Neuronal stem cell (in vitro differentiated cells): ENCODE measurements around the gene CCDC187.

Experiments used
- DNase-seq: peaks from one replicate; pipeline ENCODE4 v3.0.0-alpha.2; 2013; ENCODE audit warnings: low spot score
- H2AFZ ChIP-seq: one replicate; pipeline ENCODE4 v1.6.1; 2013; ENCODE audit warnings: mild to moderate bottlenecking, low read length, inconsistent platforms
- H2AK5ac ChIP-seq: 2 replicates; pipeline ENCODE4 v1.6.1; 2013; ENCODE audit warnings: low read depth, mild to moderate bottlenecking, inconsistent platforms, low read length, moderate library complexity, mixed read lengths
- H2BK120ac ChIP-seq: 2 replicates; pipeline ENCODE4 v1.6.1; 2013; ENCODE audit warnings: low read depth, mild to moderate bottlenecking, inconsistent platforms, low read length, moderate library complexity, mixed read lengths
- H2BK12ac ChIP-seq: one replicate; pipeline ENCODE4 v1.6.1; 2013; ENCODE audit warnings: low read length, inconsistent platforms
- H2BK15ac ChIP-seq: 2 replicates; pipeline ENCODE4 v1.6.1; 2013; ENCODE audit warnings: mild to moderate bottlenecking, low read length, inconsistent platforms, mixed read lengths
- H2BK5ac ChIP-seq: one replicate; pipeline ENCODE4 v1.6.1; 2013; ENCODE audit warnings: inconsistent platforms, mild to moderate bottlenecking, low read length, moderate library complexity
- H3K14ac ChIP-seq: one replicate; pipeline ENCODE4 v1.6.1; 2013; ENCODE audit warnings: low read length, inconsistent platforms
- H3K18ac ChIP-seq: 2 replicates; pipeline ENCODE4 v1.6.1; 2013; ENCODE audit warnings: low read length, inconsistent platforms
- H3K23ac ChIP-seq: 2 replicates; pipeline ENCODE4 v1.6.1; 2013; ENCODE audit warnings: low read depth, mild to moderate bottlenecking, mixed read lengths, low read length, inconsistent platforms; ENCODE audit not compliant: poor library complexity
- H3K27ac ChIP-seq: replicated peaks from 3 replicates; pipeline ENCODE4 v1.5.1; 2013; ENCODE audit warnings: low read length, inconsistent platforms
- H3K27me3 ChIP-seq, 3 experiments: 2 replicates each; pipeline ENCODE4 v1.6.1; 2013; ENCODE audit warnings: low read length in 3 of 3, mild to moderate bottlenecking in 2 of 3, inconsistent platforms in 1 of 3, low read depth in 1 of 3, mixed read lengths in 1 of 3, moderate library complexity in 1 of 3; ENCODE audit not compliant: control insufficient read depth in 3 of 3, insufficient read depth in 3 of 3
- H3K36me3 ChIP-seq, 2 donors: replicated peaks in 1 of 2; 2 replicates each; pipeline ENCODE4 v1.6.1; 2013; ENCODE audit warnings: low read length in 2 of 2; ENCODE audit not compliant: control insufficient read depth in 2 of 2, insufficient read depth in 2 of 2
- H3K4ac ChIP-seq: 2 replicates; pipeline ENCODE4 v1.6.1; 2013; ENCODE audit warnings: inconsistent platforms, mild to moderate bottlenecking, low read length, moderate library complexity
- H3K4me1 ChIP-seq, 2 donors: 1 replicate in 1 of 2; 2 replicates in 1 of 2; pipeline ENCODE4 v1.6.1; 2013; ENCODE audit warnings: low read length in 2 of 2, low read depth in 1 of 2; ENCODE audit not compliant: control insufficient read depth in 2 of 2, insufficient read depth in 1 of 2
- H3K4me2 ChIP-seq: one replicate; pipeline ENCODE4 v1.6.1; 2013; ENCODE audit warnings: mild to moderate bottlenecking, low read length, inconsistent platforms; ENCODE audit not compliant: insufficient read depth, poor library complexity, severe bottlenecking
- H3K4me3 ChIP-seq, 2 donors: 2 replicates each; pipeline ENCODE4 v1.5.1; 2013; ENCODE audit warnings: low read length in 2 of 2, mild to moderate bottlenecking in 2 of 2, inconsistent platforms in 1 of 2, moderate library complexity in 1 of 2
- H3K79me1 ChIP-seq: one replicate; pipeline ENCODE4 v1.6.1; 2013; ENCODE audit warnings: low read depth, mild to moderate bottlenecking, inconsistent platforms, low read length, moderate library complexity
- H3K9ac ChIP-seq: one replicate; pipeline ENCODE4 v1.6.1; 2013; ENCODE audit warnings: mild to moderate bottlenecking, low read depth, low read length, inconsistent platforms; ENCODE audit not compliant: poor library complexity
- H3K9me3 ChIP-seq, 2 donors: replicated peaks in 1 of 2; 2 replicates each; pipeline versions ENCODE3 to v1.6.1; 2013; ENCODE audit warnings: low read length in 2 of 2, mild to moderate bottlenecking in 2 of 2, inconsistent platforms in 1 of 2, low read depth in 1 of 2, mixed read lengths in 1 of 2, moderate library complexity in 1 of 2; ENCODE audit not compliant: control insufficient read depth in 2 of 2, insufficient read depth in 1 of 2
- H4K8ac ChIP-seq: one replicate; pipeline ENCODE4 v1.6.1; 2013; ENCODE audit warnings: low read depth, mild to moderate bottlenecking, inconsistent platforms, low read length, moderate library complexity
- H4K91ac ChIP-seq: one replicate; pipeline ENCODE4 v1.6.1; 2013; ENCODE audit warnings: low read length, low read depth, mild to moderate bottlenecking, inconsistent platforms; ENCODE audit not compliant: poor library complexity
- WGBS, 2 donors: extraction: QIAGEN DNeasy Blood & Tissue Kit; methylation state at CpG; one replicate each; pipeline ENCODE4 v1.1.7; 2013; ENCODE audit warnings: missing lambda C conversion rate in 2 of 2, mixed read lengths in 1 of 2; ENCODE audit not compliant: insufficient read length in 2 of 2, insufficient replicate concordance in 1 of 2; ENCODE audit errors: extremely low coverage in 2 of 2; 5-methylcytosine and 5-hydroxymethylcytosine counted together

Gene CCDC187

DNA sequence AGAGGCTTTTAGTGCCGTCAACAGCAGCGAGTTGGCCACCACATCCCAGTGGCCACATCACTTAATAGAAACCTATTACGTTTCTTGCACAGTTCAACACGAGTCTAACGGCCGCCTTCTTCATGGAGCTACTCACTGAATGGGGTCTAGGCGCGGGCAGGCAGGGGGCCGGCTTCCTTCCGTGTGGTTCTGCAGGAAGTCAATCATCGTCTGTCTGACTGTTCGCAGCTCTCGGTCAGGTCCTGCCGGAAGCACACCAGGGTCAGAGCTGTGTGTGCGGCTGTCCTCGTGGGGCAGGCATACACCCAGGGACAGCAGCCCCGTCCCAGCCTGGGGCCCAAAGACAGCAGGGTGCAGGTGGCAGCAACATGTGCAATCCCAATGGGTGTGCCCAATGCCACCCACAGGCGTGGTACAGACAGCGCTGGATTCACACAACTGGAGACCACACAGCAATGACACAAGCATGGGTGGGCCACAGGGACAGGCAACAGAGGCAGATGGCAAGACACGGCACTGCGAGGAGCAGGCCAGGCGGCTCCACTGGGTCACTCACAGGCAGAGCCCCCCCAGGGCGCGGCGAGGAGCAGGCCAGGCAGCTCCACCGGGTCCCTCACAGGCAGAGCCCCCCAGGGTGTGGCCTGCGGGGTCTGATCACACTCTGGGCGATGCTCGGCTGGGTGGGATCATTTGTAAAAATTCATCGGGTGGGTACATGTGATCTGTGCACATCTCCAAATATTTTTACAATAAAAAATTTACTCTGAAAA is 79.8 kb downstream of the CCDC187 start:
- no peak overlapping the region for H3K27ac ChIP-seq
- H2BK12ac ChIP-seq, result no peak overlapping the region
- no peak overlapping the region for H3K14ac ChIP-seq
- H3K18ac ChIP-seq, result peak overlapping the region; percentile 27
- peaks cover 9 to 67% of the 10 kb centered on the region in 2 donors for H3K36me3 ChIP-seq
- no peak for DNase-seq
- no peak overlapping the region for H2AFZ ChIP-seq
- no peak overlapping the region for H2BK15ac ChIP-seq
- no CpG with 5 or more reads among the region's 30 CpGs for WGBS, 2 donors
- peaks cover 22% of the 10 kb centered on the region for H3K79me1 ChIP-seq
- H4K8ac ChIP-seq, result no peak overlapping the region
- H2AK5ac ChIP-seq, result no peak overlapping the region
- H4K91ac ChIP-seq, result no peak overlapping the region
- H3K27me3 ChIP-seq, result no peaks in the 10 kb centered on the region
- H3K4me2 ChIP-seq, result no peak overlapping the region
- H3K9ac ChIP-seq, result no peak overlapping the region
- peak overlapping the region in 1 of 2 donors; percentile 54 for H3K4me3 ChIP-seq
- no peak overlapping the region for H2BK120ac ChIP-seq
- no peaks in the 10 kb centered on the region for H3K4me1 ChIP-seq
- no peaks in the 10 kb centered on the region for H3K9me3 ChIP-seq
- H3K23ac ChIP-seq, result peak overlapping the region; percentile 53
- H3K4ac ChIP-seq, result no peak overlapping the region
- no peak overlapping the region for H2BK5ac ChIP-seq

GRCh38 chr9:136222906-136223285 is 81.0 kb downstream of the CCDC187 start:
- Histone ChIP-seq H4K91ac (no peak overlapping the region), H3K9me3 (no peaks in the 10 kb centered on the region), H3K36me3 (peaks cover 14 to 74% of the 10 kb centered on the region in 2 donors), H3K9ac (no peak overlapping the region), H3K4me1 (no peaks in the 10 kb centered on the region), H3K18ac (no peak overlapping the region), H2BK15ac (no peak overlapping the region), H3K4me2 (no peak overlapping the region), H3K27ac (no peak overlapping the region), H3K4me3 (no peak overlapping the region), H2AFZ (no peak overlapping the region), H2BK5ac (peak overlapping the region; percentile 46), H4K8ac (no peak overlapping the region), H2BK120ac (no peak overlapping the region), H3K23ac (no peak overlapping the region), H3K4ac (no peak overlapping the region), H3K14ac (no peak overlapping the region), H2BK12ac (no peak overlapping the region), H2AK5ac (no peak overlapping the region), H3K79me1 (peaks cover 25% of the 10 kb centered on the region), H3K27me3 (no peaks in the 10 kb centered on the region)
- no CpG with 5 or more reads among the region's 13 CpGs for WGBS, 2 donors
- DNase-seq, result no peak

GRCh38 chr9:136222166-136222905 is 81.6 kb downstream of the CCDC187 start:
- Histone ChIP-seq H2BK15ac (no peak overlapping the region), H3K23ac (no peak overlapping the region), H2AFZ (no peak overlapping the region), H2BK120ac (no peak overlapping the region), H3K4ac (no peak overlapping the region), H3K9me3 (no peaks in the 10 kb centered on the region), H3K18ac (peak overlapping the region; percentile 21), H3K14ac (no peak overlapping the region), H3K27ac (no peak overlapping the region), H3K9ac (no peak overlapping the region), H4K8ac (peak overlapping the region; percentile 75), H4K91ac (no peak overlapping the region), H2BK5ac (peak overlapping the region; percentile 46), H2AK5ac (no peak overlapping the region), H3K79me1 (peaks cover 25% of the 10 kb centered on the region), H2BK12ac (no peak overlapping the region), H3K4me2 (no peak overlapping the region), H3K36me3 (peaks cover 15 to 79% of the 10 kb centered on the region in 2 donors), H3K27me3 (no peaks in the 10 kb centered on the region), H3K4me1 (no peaks in the 10 kb centered on the region), H3K4me3 (no peak overlapping the region)
- DNase-seq, result no peak
- WGBS, 2 donors, result no CpG with 5 or more reads among the region's 38 CpGs

GRCh38 chr9:136220017-136220729 is 83.7 kb downstream of the CCDC187 start:
- no peak overlapping the region for H2BK12ac ChIP-seq
- H3K4me2 ChIP-seq, result no peak overlapping the region
- DNase-seq, result no peak
- H3K9ac ChIP-seq, result no peak overlapping the region
- no peaks in the 10 kb centered on the region for H3K27me3 ChIP-seq
- H3K79me1 ChIP-seq, result peaks cover 18% of the 10 kb centered on the region
- H3K23ac ChIP-seq, result no peak overlapping the region
- no peaks in the 10 kb centered on the region for H3K4me1 ChIP-seq
- no peak overlapping the region for H3K4ac ChIP-seq
- no peak overlapping the region for H3K27ac ChIP-seq
- no peak overlapping the region for H3K14ac ChIP-seq
- no peak overlapping the region for H2BK15ac ChIP-seq
- H2AK5ac ChIP-seq, result no peak overlapping the region
- H3K4me3 ChIP-seq, result no peak overlapping the region
- H3K18ac ChIP-seq, result no peak overlapping the region
- no peaks in the 10 kb centered on the region for H3K9me3 ChIP-seq
- H3K36me3 ChIP-seq, result peaks cover 17 to 86% of the 10 kb centered on the region in 2 donors
- no CpG with 5 or more reads among the region's 15 CpGs for WGBS, 2 donors
- H4K91ac ChIP-seq, result no peak overlapping the region
- H2BK120ac ChIP-seq, result no peak overlapping the region
- H2BK5ac ChIP-seq, result no peak overlapping the region
- H4K8ac ChIP-seq, result no peak overlapping the region
- H2AFZ ChIP-seq, result no peak overlapping the region
